HL-60 (cell line): ENCODE data around the gene PPARGC1A.

Source experiments
- DNase-seq, 2 experiments: peaks; one replicate each; pipeline ENCODE4 v3.0.0-alpha.2; 2010 to 2020; ENCODE audit warnings: low read depth in 1 of 2, low spot score in 1 of 2
- H3K27ac ChIP-seq: fragments of 250-450 bp; sonication (Bioruptor Pico); replicated peaks from 2 replicates; pipeline ENCODE4 v1.5.1; 2020; ENCODE audit warnings: mild to moderate bottlenecking, moderate library complexity
- H3K27me3 ChIP-seq: fragments of 250-450 bp; sonication (Bioruptor Pico); 2 replicates; pipeline ENCODE4 v1.5.1; 2021; ENCODE audit warnings: mild to moderate bottlenecking, moderate library complexity; ENCODE audit not compliant: insufficient read depth, poor library complexity, severe bottlenecking
- H3K4me3 ChIP-seq: replicated peaks from 2 replicates; pipeline ENCODE4 v1.5.1; 2011; ENCODE audit warnings: mild to moderate bottlenecking, control low read depth, low read length; ENCODE audit not compliant: insufficient read depth
- GABPA ChIP-seq: IDR thresholded peaks from 2 replicates; pipeline ENCODE4 v1.6.1; 2012; ENCODE audit warnings: low read depth
- POLR2AphosphoS5 ChIP-seq: IDR thresholded peaks from 2 replicates; pipeline ENCODE4 v1.6.1; 2012; ENCODE audit warnings: low read depth
- REST ChIP-seq: IDR thresholded peaks from 2 replicates; pipeline ENCODE4 v1.6.1; 2012; ENCODE audit warnings: low read depth; ENCODE audit not compliant: insufficient replicate concordance
- SPI1 ChIP-seq: IDR thresholded peaks from 2 replicates; pipeline ENCODE4 v1.6.1; 2012; ENCODE audit warnings: low read depth, mild to moderate bottlenecking, borderline replicate concordance
- TF ChIP-seq, protein P1 (sequence below): IDR thresholded peaks from one replicate; pipeline ENCODE4 v1.5.1; 2011; ENCODE audit warnings: low read length, control low read depth, inconsistent platforms; ENCODE audit not compliant: insufficient read depth

Gene PPARGC1A

GRCh38 chr4:23773884-23774636, 115.8 kb downstream of the PPARGC1A start:
- Histone ChIP-seq H3K4me3 (no peak overlapping the region), H3K27me3 (no peaks in the 10 kb centered on the region), H3K27ac (no peak overlapping the region)
- TF ChIP-seq REST = no peak
- no peak for TF ChIP-seq GABPA
- no peak for TF ChIP-seq SPI1
- TF ChIP-seq, protein P1, sequence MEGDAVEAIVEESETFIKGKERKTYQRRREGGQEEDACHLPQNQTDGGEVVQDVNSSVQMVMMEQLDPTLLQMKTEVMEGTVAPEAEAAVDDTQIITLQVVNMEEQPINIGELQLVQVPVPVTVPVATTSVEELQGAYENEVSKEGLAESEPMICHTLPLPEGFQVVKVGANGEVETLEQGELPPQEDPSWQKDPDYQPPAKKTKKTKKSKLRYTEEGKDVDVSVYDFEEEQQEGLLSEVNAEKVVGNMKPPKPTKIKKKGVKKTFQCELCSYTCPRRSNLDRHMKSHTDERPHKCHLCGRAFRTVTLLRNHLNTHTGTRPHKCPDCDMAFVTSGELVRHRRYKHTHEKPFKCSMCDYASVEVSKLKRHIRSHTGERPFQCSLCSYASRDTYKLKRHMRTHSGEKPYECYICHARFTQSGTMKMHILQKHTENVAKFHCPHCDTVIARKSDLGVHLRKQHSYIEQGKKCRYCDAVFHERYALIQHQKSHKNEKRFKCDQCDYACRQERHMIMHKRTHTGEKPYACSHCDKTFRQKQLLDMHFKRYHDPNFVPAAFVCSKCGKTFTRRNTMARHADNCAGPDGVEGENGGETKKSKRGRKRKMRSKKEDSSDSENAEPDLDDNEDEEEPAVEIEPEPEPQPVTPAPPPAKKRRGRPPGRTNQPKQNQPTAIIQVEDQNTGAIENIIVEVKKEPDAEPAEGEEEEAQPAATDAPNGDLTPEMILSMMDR = no peak
- no peak for TF ChIP-seq POLR2AphosphoS5
- DNase-seq = no peak

DNA sequence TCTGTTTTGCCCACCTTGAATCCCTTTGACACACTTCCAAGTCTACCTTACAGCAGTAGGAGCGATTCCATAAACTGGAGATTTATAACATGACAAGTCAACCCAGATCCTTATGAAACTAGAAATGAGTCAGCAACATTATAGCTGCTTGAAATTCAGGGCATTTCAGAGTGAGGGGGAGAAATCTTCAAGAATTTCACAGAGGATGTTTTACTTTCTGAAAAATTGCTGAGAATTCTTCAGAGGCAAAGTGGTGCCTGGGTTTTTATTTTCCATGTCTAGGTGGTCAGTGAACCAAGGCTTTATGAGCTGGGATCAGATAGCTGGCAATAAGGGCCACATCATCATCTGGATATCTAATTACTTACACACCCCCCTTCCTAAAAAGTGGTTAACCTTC, 119.8 kb downstream of the PPARGC1A start:
- H3K27me3 ChIP-seq = no peaks in the 10 kb centered on the region
- no peak overlapping the region for H3K27ac ChIP-seq
- no peak overlapping the region for H3K4me3 ChIP-seq
- TF ChIP-seq SPI1 (no peak), REST (no peak)
- TF ChIP-seq, protein P1 = no peak
- no peak for DNase-seq

GRCh38 chr4:23769406-23769805, 120.4 kb downstream of the PPARGC1A start:
- H3K27me3 ChIP-seq = no peaks in the 10 kb centered on the region
- DNase-seq = no peak
- no peak overlapping the region for H3K4me3 ChIP-seq
- H3K27ac ChIP-seq = no peak overlapping the region
- TF ChIP-seq POLR2AphosphoS5 (no peak), REST (no peak), GABPA (no peak), SPI1 (no peak)
- TF ChIP-seq, protein P1 = no peak
